ENCODE results near the gene PPP2R1A.

- TF ChIP-seq TARDBP (IDR thresholded peaks at IDR 0.05) (no peak), HDGF (IDR thresholded peaks at IDR 0.05; ENCODE audit: borderline replicate concordance) (no peak), SP1 (IDR thresholded peaks at IDR 0.05) (no peak), SUZ12 (IDR thresholded peaks at IDR 0.05) (no peak), BHLHE40 (IDR thresholded peaks at IDR 0.05; ENCODE audit: borderline replicate concordance) (no peak), ELF4 (IDR thresholded peaks at IDR 0.05) (no peak), ARNT (IDR thresholded peaks at IDR 0.05) (no peak), FOXM1 (IDR thresholded peaks at IDR 0.05; ENCODE audit: borderline replicate concordance) (no peak), FOXK2 (IDR thresholded peaks at IDR 0.05) (no peak), L3MBTL2 (conservative IDR thresholded peaks at IDR 0.05) (no peak), NFRKB (IDR thresholded peaks at IDR 0.05) (no peak), FOXA1 (IDR thresholded peaks at IDR 0.05) (no peak), ZNF384 (IDR thresholded peaks at IDR 0.05) (no peak)
Measured at GRCh38 chr19:52196256-52196967, 6.6 kb downstream of the PPP2R1A start.

Data from HEK293T (cell line).